Fibroblast of peridontal ligament (primary cell): Measurements from ENCODE around the gene IQCK.
"Not testable (repeated sequence)": the region's sequence is repeated elsewhere in the genome, so short reads cannot be mapped to it uniquely, and the experiment has no call there.

Experiments used
- DNase-seq: peaks from one replicate; pipeline ENCODE4 v3.0.0-alpha.2; 2010; ENCODE audit errors: extremely low read depth

The IQCK gene, protein sequence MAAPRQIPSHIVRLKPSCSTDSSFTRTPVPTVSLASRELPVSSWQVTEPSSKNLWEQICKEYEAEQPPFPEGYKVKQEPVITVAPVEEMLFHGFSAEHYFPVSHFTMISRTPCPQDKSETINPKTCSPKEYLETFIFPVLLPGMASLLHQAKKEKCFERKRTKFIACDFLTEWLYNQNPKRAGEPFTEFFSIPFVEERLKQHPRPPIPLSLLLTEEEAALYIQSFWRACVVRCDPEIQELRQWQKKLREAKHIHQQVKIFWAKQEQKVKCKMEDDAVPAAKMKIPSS

GRCh38 chr16:19717741-19718623, at the start of gene IQCK, which contains the start of gene KNOP1:
Gene IQCK (plus strand): TSS chr16:19718271. CDS start chr16:19718307, 36 bp downstream.
Gene KNOP1 (minus strand): TSS chr16:19718227. CDS start chr16:19715035, 3,192 bp downstream.
- DNase-seq, result peak; percentile 81

DNA sequence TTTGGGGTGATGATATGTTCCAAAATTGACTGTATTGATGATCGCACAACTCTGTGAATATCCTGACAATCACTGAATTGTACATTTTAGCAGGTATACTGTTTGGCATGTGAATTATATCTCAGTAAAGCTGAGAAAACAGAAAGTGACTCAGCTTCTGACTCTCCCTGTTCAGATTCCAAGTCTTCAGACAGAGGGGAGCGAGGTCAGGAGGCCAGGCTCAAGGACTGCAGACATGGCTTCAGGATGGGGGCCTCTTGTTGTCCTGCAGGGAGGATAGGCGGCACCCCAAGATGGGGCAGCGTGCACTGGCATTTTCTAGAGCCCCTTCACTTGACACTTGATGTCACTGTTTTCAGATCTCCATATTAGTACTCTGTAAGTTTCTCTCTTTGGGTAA, 45.7 kb upstream of the IQCK start:
- no peak for DNase-seq

GRCh38 chr16:19674485-19674884, 43.6 kb upstream of the IQCK start:
- no peak for DNase-seq

DNA sequence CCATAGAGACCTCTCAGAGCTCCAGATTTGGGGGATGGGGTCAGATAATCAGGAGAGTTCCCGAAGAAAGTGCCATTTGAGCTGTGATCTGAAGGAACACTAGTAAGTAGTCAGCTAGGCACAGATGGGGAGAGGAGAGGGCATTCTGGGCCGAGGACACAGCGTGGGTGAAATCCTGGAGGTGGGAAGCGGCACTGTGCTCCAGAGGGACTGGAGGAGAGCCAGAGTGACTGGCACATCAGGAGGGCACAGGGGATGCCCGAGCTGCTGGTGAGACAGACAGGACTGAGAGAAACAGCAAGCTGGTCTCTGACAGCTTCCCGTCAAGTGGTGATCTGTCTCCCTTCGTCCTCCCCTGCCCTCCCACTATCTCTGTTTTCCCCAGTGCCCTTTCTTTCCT, 40.7 kb upstream of the IQCK start:
- no peak for DNase-seq

GRCh38 chr16:19678804-19679203, 39.3 kb upstream of the IQCK start:
- DNase-seq, result peak; percentile 85

- DNase-seq, result not testable (repeated sequence)
Measured at GRCh38 chr16:19679281-19679680, 38.8 kb upstream of the IQCK start.

DNA sequence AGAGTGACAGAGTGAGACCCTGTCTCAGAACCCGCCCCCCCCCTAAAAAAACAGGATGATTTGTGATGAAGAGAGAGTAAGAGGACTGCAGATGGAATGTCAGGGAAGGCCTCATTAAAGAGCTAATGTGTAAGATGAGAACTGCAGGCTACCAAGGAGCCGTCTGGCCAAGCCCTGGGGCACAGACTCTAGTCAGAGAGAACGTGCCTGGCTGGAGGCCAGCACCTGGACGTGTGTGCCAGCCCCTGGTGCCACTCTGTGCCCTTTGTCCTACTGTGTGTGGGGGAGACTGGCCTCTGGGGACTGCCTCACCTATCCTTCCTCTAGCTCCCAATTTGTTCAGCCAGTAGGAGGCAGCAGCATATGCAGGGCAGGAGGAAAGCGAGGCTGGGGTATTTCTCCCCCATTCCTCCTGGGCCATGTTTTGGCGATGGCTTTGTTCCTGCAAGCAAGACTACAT, 37.2 kb upstream of the IQCK start:
- DNase-seq, result no peak

- DNase-seq, result no peak
Measured at GRCh38 chr16:19681637-19682036, 36.4 kb upstream of the IQCK start.

- DNase-seq, result no peak
Measured at GRCh38 chr16:19683453-19684236, 34.4 kb upstream of the IQCK start.

GRCh38 chr16:19685176-19685575, 32.9 kb upstream of the IQCK start:
- DNase-seq, result no peak

- no peak for DNase-seq
Measured at GRCh38 chr16:19687279-19687678, 30.8 kb upstream of the IQCK start.

DNA sequence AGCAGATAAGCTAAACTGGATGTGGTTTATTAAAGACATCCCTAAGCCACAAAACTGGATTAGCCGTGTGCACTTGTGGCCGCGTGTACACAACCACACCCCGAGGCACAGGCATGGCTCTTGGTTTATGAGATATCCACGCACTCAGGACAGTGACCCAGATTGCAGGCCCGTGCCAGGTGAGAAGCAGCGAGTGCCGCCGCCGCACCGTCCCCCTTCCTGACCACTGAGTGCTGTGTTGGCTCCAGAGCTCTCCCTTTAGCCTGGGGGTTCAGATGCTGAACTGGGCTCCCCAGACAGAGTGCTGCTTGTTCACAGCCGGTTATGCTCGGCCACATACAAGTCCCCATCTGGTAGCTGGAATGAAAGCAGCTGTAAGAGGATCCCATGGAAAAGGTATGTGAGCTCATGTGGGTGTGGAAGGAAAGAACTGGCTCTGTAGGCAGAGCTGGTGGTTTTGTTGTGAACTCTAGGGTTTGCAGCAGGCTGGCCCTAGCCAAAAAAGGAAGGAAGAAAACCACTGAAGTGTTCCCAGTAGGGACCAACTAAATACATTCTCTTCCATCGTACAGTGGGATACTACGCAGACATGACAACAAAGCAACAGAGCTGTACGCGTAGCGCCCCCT, 29.6 kb upstream of the IQCK start:
- DNase-seq, result peak; percentile 65

- no peak for DNase-seq
Measured at GRCh38 chr16:19689342-19689741, 28.7 kb upstream of the IQCK start.

GRCh38 chr16:19690196-19690595, 27.9 kb upstream of the IQCK start:
- no peak for DNase-seq

- no peak for DNase-seq
Measured at GRCh38 chr16:19691161-19691711, 26.8 kb upstream of the IQCK start.

GRCh38 chr16:19694989-19695388, 23.1 kb upstream of the IQCK start:
- peak; percentile 25 for DNase-seq

- peak; percentile 97 for DNase-seq
Measured at GRCh38 chr16:19696328-19696727, 21.7 kb upstream of the IQCK start.

DNA sequence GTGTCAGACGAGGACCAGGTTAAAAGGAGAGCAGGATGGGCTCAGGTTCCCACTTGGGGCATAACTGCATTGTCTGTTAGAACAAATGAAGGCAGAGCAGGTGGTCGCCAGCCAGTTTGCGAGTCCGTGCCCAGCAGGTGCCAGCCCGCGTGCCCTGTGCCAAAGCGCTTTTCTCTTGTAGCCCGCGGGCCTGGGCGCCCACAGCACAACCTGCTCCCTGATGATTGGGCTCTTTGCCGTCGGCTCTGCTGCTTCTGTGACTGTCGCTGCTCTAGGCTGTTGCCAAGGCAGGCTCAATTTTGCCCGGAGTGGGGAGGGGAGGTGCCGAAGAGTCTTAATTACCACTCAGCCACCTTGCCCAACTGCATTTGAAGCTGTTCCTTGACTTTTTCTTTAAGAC, 21.1 kb upstream of the IQCK start:
- DNase-seq, result no peak

DNA sequence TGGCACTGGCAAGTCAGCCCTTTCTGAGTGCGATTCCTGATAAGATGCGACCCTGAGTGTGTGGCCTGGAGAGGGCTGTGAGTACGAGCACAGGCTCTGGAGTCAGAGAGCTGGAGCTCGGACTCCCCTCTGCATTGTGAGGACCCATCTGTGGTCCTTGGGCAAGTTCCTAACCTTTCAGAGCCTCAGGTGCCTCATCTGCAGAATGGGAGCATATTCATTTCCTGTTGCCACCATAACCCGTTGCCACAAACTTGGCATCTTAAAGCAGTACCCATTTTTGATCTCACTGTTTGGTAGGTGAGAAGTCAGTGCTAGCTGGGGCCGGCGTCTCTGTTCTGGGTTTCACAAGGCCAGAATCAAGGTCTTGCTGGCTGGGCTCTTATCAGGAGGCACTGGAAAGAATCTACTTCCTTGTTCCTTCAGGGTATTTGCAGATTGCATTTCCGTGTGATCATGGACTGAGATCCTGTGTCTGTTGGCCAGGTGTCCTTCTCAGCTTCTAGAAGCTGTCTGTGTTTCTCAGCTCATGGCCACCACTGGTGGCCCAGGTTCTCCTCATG, 20.2 kb upstream of the IQCK start:
- no peak for DNase-seq

- DNase-seq, result peak; percentile 92
Measured at GRCh38 chr16:19698480-19699465, 19.3 kb upstream of the IQCK start.
